Measurements from ENCODE around the gene TTC33. TPM values are rescaled to one million over a fixed set of nuclear protein-coding genes. Genes with fewer than 3 reads are reported as not detected.

Gene TTC33
- total RNA-seq, 4 donors from 2014 or later: 11.3 to 19.0 (median 14.9) TPM

GRCh38 chr5:40474250-40474649 lies 281.5 kb downstream of the TTC33 start:
- Histone ChIP-seq H3K9me3 (no peaks in the 10 kb centered on the region), H3K27me3 (no peaks in the 10 kb centered on the region), H3K27ac (no peak overlapping the region), H3K36me3 (no peaks in the 10 kb centered on the region), H3K4me1 (no peaks in the 10 kb centered on the region), H3K4me3 (no peak overlapping the region)
- DNase-seq: no peak
- TF ChIP-seq, protein P1, sequence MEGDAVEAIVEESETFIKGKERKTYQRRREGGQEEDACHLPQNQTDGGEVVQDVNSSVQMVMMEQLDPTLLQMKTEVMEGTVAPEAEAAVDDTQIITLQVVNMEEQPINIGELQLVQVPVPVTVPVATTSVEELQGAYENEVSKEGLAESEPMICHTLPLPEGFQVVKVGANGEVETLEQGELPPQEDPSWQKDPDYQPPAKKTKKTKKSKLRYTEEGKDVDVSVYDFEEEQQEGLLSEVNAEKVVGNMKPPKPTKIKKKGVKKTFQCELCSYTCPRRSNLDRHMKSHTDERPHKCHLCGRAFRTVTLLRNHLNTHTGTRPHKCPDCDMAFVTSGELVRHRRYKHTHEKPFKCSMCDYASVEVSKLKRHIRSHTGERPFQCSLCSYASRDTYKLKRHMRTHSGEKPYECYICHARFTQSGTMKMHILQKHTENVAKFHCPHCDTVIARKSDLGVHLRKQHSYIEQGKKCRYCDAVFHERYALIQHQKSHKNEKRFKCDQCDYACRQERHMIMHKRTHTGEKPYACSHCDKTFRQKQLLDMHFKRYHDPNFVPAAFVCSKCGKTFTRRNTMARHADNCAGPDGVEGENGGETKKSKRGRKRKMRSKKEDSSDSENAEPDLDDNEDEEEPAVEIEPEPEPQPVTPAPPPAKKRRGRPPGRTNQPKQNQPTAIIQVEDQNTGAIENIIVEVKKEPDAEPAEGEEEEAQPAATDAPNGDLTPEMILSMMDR (IDR thresholded peaks at IDR 0.05): no peak
- TF ChIP-seq POLR2A (IDR thresholded peaks at IDR 0.05): no peak

DNA sequence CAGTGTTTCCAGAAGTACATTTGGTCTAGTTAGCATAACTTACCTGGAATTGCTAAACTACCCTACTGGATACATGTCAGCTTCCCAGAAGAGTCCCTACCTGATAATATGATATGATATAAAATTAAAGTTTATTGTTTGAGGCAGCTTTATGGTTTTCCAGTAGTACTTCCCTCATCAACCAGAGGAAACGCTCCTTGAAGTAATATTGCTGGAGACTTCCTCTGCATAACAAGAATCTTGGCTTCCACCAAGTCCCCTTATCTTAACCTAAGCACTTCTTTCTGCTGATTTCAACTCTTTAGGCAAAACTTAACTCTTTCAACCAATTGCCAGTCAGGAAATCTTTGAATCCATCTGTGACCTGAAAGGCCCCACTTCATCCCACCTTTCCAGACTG lies 290.3 kb downstream of the TTC33 start:
- no peaks in the 10 kb centered on the region for H3K36me3 ChIP-seq
- H3K9me3 ChIP-seq: no peaks in the 10 kb centered on the region
- H3K27me3 ChIP-seq: no peaks in the 10 kb centered on the region
- no peak for TF ChIP-seq POLR2A (IDR thresholded peaks at IDR 0.05)
- TF ChIP-seq, protein P1 (IDR thresholded peaks at IDR 0.05): no peak
- DNase-seq: no peak
- H3K27ac ChIP-seq: no peak overlapping the region
- H3K4me1 ChIP-seq: no peaks in the 10 kb centered on the region
- H3K4me3 ChIP-seq: no peak overlapping the region

GRCh38 chr5:40464511-40464910 lies 291.2 kb downstream of the TTC33 start:
- TF ChIP-seq, protein P1 (IDR thresholded peaks at IDR 0.05): no peak
- TF ChIP-seq POLR2A (IDR thresholded peaks at IDR 0.05): no peak
- Histone ChIP-seq H3K4me1 (no peaks in the 10 kb centered on the region), H3K27me3 (no peaks in the 10 kb centered on the region)

More at GRCh38 chr5:40464511-40464910, 291.2 kb downstream of the TTC33 start:
- H3K9me3 ChIP-seq: no peaks in the 10 kb centered on the region
- H3K36me3 ChIP-seq: no peaks in the 10 kb centered on the region
- no peak overlapping the region for H3K4me3 ChIP-seq
- no peak overlapping the region for H3K27ac ChIP-seq
- DNase-seq: no peak

Small RNA genes within 50 kb of the gene (small RNA-seq; reads per million reads assigned to genes)
- gene RF00092 (0 reads per million in 2 donors), gene RF00191 (0 reads per million in 2 donors)

Other genes starting within 250 kb of the TTC33 start
- gene PTGER4, start 76.0 kb downstream of the TTC33 start, total RNA-seq: 100 to 1,000 TPM in 3 of 4 donors, 10 to 100 TPM in 1; 47.9 to 134 (median 116) TPM
- 100 to 1,000 TPM in 2 of 4 donors, 10 to 100 TPM in 2; 82.7 to 132 (median 100) TPM for gene PRKAA1, start 42.4 kb upstream of the TTC33 start, total RNA-seq
- gene RPL37, start 79.3 kb upstream of the TTC33 start, total RNA-seq: 100 to 1,000 TPM in 3 of 4 donors, 10 to 100 TPM in 1; 92.6 to 258 (median 191) TPM
- gene CARD6, start 85.4 kb upstream of the TTC33 start, total RNA-seq: 10 to 100 TPM in 1 of 4 donors, 1 to 10 TPM in 3; 4.1 to 20.6 (median 7.1) TPM
- 100 to 1,000 TPM in 1 of 4 donors, 10 to 100 TPM in 3; 42.2 to 287 (median 56.4) TPM for gene C7, start 153.5 kb upstream of the TTC33 start, total RNA-seq

Data from Peyer's patch (tissue), 4 donors.